Endometrial microvascular endothelial cells (primary cell): Measurements from ENCODE around the gene RSPH6A. TPM values are rescaled to one million over a fixed set of nuclear protein-coding genes. Genes with fewer than 3 reads are reported as not detected.

Source experiments
- in situ Hi-C: cut with HindIII; loops from 2 replicates; pipeline ENCODE4 v1.10.0; 2017; ENCODE audit warnings: low sequenced_read_pairs, low pct_unique_long_range_greater_than_20kb; ENCODE audit errors: inconsistent ontology term
- total RNA-seq: library from RNA; depleted of rRNA; stranded (reverse); fragments of >200 nt; gene quantifications from one replicate; pipeline ENCODE4 v1.2.3, GENCODE V29; 2015; ENCODE audit errors: inconsistent ontology term

The RSPH6A gene
- total RNA-seq, 1 donor from 2014 or later: not detected

DNA sequence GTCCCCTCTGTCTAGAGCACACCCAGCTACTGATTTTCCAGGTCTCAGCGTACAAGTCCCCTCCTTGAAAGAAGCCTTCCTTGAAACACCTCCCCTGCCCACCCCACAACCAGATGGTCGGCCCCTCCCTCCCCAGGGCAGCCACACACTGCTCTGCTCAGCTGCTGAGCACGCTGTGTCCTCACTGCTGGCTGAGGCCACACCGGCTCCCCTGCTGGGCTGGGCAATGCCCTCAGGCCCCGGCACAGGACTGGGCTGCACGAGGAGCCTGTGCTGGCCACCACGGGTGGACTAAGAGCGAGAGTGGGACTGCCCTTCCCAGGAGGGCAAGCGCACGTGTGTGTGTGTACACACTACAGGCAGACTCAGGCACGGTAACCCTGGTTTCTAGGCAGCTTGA is 11.8 kb upstream of the RSPH6A start:
- in situ Hi-C loops: no loop called here

- in situ Hi-C loops: no loop called here
These were observed 11.1 kb upstream of the RSPH6A start for GRCh38 chr19:45825917-45826893.

- in situ Hi-C loops: no loop called here
These were observed 10.1 kb upstream of the RSPH6A start for GRCh38 chr19:45825263-45825605.

GRCh38 chr19:45824531-45825262 is 9.6 kb upstream of the RSPH6A start:
- in situ Hi-C loops: no loop called here

DNA sequence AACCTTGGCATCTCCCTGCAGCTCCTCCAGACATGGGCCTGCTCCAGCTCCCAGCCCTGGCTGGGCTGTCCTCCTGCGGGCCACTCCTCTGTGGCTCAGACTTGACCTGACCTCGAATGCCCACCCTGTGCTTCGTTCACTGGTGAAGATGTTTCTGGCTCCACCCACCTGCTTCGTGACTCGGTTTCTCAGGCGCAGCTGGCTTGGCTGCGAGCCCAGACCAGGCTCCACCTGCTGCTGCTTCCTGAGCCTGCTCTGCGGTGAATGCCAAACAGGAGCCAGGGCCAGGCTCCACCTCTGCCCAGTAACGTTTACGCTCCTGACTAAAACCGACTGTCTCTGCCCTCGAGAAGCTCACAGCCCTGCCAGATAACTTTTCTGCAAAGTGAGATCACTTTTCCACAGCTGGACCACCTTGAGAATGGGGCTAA is 8.9 kb upstream of the RSPH6A start:
- in situ Hi-C loops: no loop called here

GRCh38 chr19:45823182-45823581 is 8.1 kb upstream of the RSPH6A start:
- in situ Hi-C loops: no loop called here

- in situ Hi-C loops: no loop called here
These were observed 7.6 kb upstream of the RSPH6A start for GRCh38 chr19:45822716-45823115.

GRCh38 chr19:45821570-45821969 is 6.5 kb upstream of the RSPH6A start:
- in situ Hi-C loops: no loop called here

GRCh38 chr19:45821103-45821521 is 6.0 kb upstream of the RSPH6A start:
- in situ Hi-C loops: no loop called here

DNA sequence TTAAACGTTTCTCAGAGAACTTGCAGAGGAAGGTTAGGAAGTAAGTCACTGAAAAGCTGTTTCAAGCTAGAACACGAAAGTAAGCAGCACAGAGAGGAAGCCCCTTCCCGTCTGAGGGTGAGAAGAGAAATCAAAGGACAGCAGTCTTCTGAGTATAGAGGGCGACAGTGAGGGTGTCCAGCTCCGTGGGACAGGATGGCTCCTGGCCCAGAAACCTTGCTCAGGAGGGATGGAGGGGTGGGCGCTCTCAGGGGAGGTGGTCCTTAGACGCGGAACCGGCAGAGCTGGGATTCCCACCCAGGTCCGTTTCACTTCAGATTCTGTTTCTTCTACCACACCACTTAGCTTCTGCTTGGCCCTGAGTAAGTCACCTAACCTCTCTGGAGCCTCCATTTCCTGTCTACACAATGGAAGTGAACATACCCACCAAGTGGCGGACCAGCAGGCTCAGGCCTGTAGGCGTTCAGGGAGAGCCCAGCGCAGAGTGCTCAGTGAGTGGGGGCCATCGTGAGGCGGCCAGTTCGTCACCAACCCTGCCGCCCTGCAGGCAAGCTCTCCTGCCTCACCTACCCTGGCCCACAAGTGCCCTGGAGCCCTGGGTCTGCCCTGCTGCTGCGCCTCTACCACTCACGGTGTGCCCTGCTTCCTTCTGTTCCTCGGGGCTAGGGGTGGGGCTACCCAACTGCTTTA is 5.5 kb upstream of the RSPH6A start:
- in situ Hi-C loops: no loop called here

GRCh38 chr19:45819769-45820168 is 4.7 kb upstream of the RSPH6A start:
- in situ Hi-C loops: no loop called here

GRCh38 chr19:45817725-45818301 is 2.7 kb upstream of the RSPH6A start:
- in situ Hi-C loops: no loop called here

- in situ Hi-C loops: no loop called here
These were observed 2.1 kb upstream of the RSPH6A start for GRCh38 chr19:45817010-45817724.

- in situ Hi-C loops: no loop called here
These were observed 1.3 kb upstream of the RSPH6A start for GRCh38 chr19:45816236-45817009.

DNA sequence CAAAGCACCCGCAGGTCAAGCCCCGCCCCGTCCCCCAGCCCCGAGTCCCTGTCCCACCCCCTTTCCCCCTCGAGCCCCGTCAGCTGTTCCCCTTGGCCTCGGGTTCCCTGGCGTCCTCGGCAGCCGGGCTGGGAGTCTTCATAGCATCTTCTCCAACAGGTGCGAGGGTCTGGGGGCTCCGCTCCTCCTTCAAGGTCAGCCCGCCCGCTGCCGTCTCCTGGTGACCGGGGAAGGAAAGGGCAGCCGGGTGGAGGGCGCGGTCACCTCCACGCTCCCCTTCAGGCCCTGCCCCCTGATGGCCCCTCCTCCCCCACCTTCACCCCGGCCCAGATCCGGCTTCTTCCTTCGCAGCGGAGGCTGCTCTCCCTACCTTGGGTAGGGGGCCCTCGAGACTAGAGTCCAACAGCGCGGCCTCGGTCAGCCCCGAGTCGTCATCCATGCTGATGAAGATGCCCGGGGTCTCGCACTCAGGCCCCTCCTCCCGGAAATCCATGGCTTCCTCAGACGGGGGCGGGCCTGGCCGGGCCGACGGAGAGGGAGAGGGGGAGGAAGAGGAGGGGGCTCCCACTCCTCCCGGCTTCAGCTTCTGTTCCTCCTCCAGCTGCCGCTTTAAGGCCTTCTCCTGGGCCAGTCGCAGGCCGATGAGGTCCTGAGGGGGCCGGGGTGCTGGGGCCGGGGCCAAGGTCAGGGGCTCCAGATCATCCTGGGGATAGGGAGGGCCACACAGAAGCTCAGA is 541 bp upstream of the RSPH6A start:
- in situ Hi-C loops: no loop called here

DNA sequence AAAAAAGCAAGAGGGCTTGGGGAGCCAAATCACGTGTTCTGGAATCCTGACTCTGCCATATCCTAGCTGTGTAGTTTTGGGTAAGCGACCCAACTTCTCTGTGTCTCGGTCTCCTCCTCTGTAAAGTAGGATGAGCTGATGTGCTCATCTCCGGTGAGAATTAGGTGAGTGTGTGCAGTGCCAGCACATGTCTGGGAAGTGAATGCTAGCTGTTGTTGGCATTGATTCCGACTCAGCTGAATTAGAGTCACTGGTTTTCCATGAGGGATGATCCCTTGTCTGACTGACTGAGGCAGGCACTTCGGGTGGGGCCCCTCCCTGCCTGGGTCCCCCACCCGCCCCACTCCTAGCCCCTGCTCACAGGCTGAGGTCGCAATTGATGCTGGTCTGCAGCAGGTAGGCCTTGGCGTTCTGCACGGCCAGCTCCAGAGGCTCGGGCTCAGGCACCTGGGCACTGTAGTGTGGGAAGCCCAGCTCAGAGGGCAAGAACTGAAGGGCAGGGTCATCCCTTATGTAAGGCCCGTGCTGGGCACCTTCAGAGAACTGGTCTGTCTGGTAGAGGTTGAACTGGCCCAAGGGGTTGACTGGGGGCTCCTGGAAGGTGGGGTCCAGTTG is 835 bp downstream of the RSPH6A start:
- in situ Hi-C loops: no loop called here

- in situ Hi-C loops: no loop called here
These were observed 2.8 kb downstream of the RSPH6A start for GRCh38 chr19:45812297-45812696.
